ENCODE data around the gene KANSL1. TPM values are rescaled to one million over a fixed set of nuclear protein-coding genes. Genes with fewer than 3 reads are reported as not detected.

The KANSL1 gene
- total RNA-seq, 2 donors from 2014 or later, result 73.5 to 130 TPM

- peak; percentile 41 for ATAC-seq (replicated peaks in 1 of 2)
Measured at GRCh38 chr17:46056800-46057304, 136.4 kb downstream of the KANSL1 start.

GRCh38 chr17:46053911-46054534 is 139.2 kb downstream of the KANSL1 start:
- no peaks in the 10 kb centered on the region for H3K27me3 Mint-ChIP-seq (ENCODE audit: low read depth)
- H3K36me3 Mint-ChIP-seq (ENCODE audit: insufficient read depth in 2 of 2), result peaks cover 16 to 36% of the 10 kb centered on the region in 2 donors
- DNase-seq, result no peak
- H3K4me1 Mint-ChIP-seq (ENCODE audit: low read depth), result peaks cover 48% of the 10 kb centered on the region
- no peak overlapping the region for H3K4me3 Mint-ChIP-seq
- ATAC-seq (replicated peaks in 1 of 2), result no peak
- no peaks in the 10 kb centered on the region for H3K9me3 Mint-ChIP-seq
- H3K27ac Mint-ChIP-seq, result no peak overlapping the region

More at GRCh38 chr17:46056800-46057304, 136.4 kb downstream of the KANSL1 start:
- DNase-seq, result no peak
- Mint-ChIP-seq H3K9me3 (no peaks in the 10 kb centered on the region), H3K27ac (peak overlapping the region; percentile 81), H3K27me3 (ENCODE audit: low read depth) (no peaks in the 10 kb centered on the region), H3K36me3 (ENCODE audit: insufficient read depth in 2 of 2) (peaks cover 8 to 16% of the 10 kb centered on the region in 2 donors), H3K4me3 (no peak overlapping the region), H3K4me1 (ENCODE audit: low read depth) (peaks cover 56% of the 10 kb centered on the region)

DNA sequence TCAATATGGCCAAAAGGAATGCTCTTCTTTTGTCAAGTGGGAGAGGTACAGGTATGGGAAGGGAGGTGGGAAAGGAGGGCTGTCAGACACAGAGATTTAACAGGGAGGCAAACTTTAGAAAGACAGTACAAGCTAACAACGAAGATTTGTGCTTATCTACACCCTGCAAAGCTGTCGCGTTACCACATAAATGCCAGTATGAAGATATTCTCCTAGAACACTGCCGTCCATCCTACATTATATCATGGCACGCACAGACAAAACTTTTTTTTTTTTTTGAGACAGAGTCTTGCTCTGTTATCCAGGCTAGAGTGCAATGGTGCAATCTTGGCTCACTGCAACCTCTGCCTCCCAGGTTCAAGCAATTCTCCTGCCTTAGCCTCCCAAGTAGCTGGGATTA is 143.6 kb downstream of the KANSL1 start:
- Mint-ChIP-seq H3K4me3 (no peak overlapping the region), H3K27me3 (ENCODE audit: low read depth) (no peaks in the 10 kb centered on the region), H3K36me3 (ENCODE audit: insufficient read depth in 2 of 2) (peaks cover 20 to 41% of the 10 kb centered on the region in 2 donors), H3K27ac (no peak overlapping the region), H3K4me1 (ENCODE audit: low read depth) (peaks cover 34% of the 10 kb centered on the region), H3K9me3 (no peaks in the 10 kb centered on the region)
- ATAC-seq (replicated peaks in 1 of 2), result no peak
- DNase-seq, result no peak

GRCh38 chr17:46047856-46048255 is 145.4 kb downstream of the KANSL1 start:
- Mint-ChIP-seq H3K4me1 (ENCODE audit: low read depth) (peaks cover 28% of the 10 kb centered on the region), H3K27ac (no peak overlapping the region), H3K36me3 (ENCODE audit: insufficient read depth in 2 of 2) (peaks cover 21 to 40% of the 10 kb centered on the region in 2 donors), H3K4me3 (no peak overlapping the region), H3K9me3 (no peaks in the 10 kb centered on the region), H3K27me3 (ENCODE audit: low read depth) (no peaks in the 10 kb centered on the region)
- ATAC-seq (replicated peaks in 1 of 2) (no peak), DNase-seq (no peak)

GRCh38 chr17:46047398-46047797 is 145.8 kb downstream of the KANSL1 start:
- ATAC-seq (replicated peaks in 1 of 2) (no peak), DNase-seq (no peak)
- H3K4me1 Mint-ChIP-seq (ENCODE audit: low read depth), result peaks cover 27% of the 10 kb centered on the region
- no peaks in the 10 kb centered on the region for H3K9me3 Mint-ChIP-seq
- peaks cover 21 to 39% of the 10 kb centered on the region in 2 donors for H3K36me3 Mint-ChIP-seq (ENCODE audit: insufficient read depth in 2 of 2)
- no peak overlapping the region for H3K4me3 Mint-ChIP-seq
- no peaks in the 10 kb centered on the region for H3K27me3 Mint-ChIP-seq (ENCODE audit: low read depth)
- no peak overlapping the region for H3K27ac Mint-ChIP-seq

DNA sequence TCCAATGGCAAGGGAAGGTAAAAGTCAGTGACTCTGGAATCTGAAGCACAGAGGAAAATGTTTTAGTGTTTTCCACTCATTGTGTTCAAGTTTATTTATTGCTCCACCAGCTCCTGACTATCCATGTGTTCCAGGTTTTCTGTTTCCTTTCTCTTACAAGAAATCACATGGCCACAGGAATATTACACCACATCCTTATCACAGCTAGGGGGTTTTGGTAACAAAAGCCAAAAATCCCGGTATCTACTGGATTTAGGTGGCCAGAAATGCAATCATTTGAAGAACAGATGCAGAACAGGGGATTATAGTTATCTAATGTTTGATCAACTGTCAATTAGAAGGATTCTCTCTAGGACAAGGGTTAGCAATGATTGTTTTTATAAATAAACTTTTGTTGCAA is 146.3 kb downstream of the KANSL1 start:
- ATAC-seq (replicated peaks in 1 of 2) (no peak), DNase-seq (no peak)
- Mint-ChIP-seq H3K9me3 (no peaks in the 10 kb centered on the region), H3K27me3 (ENCODE audit: low read depth) (no peaks in the 10 kb centered on the region), H3K4me3 (no peak overlapping the region), H3K36me3 (ENCODE audit: insufficient read depth in 2 of 2) (peaks cover 17 to 34% of the 10 kb centered on the region in 2 donors), H3K4me1 (ENCODE audit: low read depth) (peaks cover 22% of the 10 kb centered on the region), H3K27ac (no peak overlapping the region)

GRCh38 chr17:46045639-46046038 is 147.6 kb downstream of the KANSL1 start:
- no peak overlapping the region for H3K4me3 Mint-ChIP-seq
- H3K36me3 Mint-ChIP-seq (ENCODE audit: insufficient read depth in 2 of 2), result peaks cover 14 to 30% of the 10 kb centered on the region in 2 donors
- peak overlapping the region; percentile 12 for H3K27ac Mint-ChIP-seq
- H3K4me1 Mint-ChIP-seq (ENCODE audit: low read depth), result peaks cover 10% of the 10 kb centered on the region
- no peaks in the 10 kb centered on the region for H3K9me3 Mint-ChIP-seq
- ATAC-seq (replicated peaks in 1 of 2) (peak; percentile 32 to 94), DNase-seq (no peak)
- no peaks in the 10 kb centered on the region for H3K27me3 Mint-ChIP-seq (ENCODE audit: low read depth)

GRCh38 chr17:46044989-46045388 is 148.2 kb downstream of the KANSL1 start:
- Mint-ChIP-seq H3K36me3 (ENCODE audit: insufficient read depth in 2 of 2) (peaks cover 12 to 30% of the 10 kb centered on the region in 2 donors), H3K4me1 (ENCODE audit: low read depth) (peaks cover 10% of the 10 kb centered on the region), H3K4me3 (no peak overlapping the region), H3K9me3 (no peaks in the 10 kb centered on the region), H3K27ac (peak overlapping the region; percentile 83), H3K27me3 (ENCODE audit: low read depth) (no peaks in the 10 kb centered on the region)
- DNase-seq, result no peak
- no peak for ATAC-seq (replicated peaks in 1 of 2)

- ATAC-seq (replicated peaks in 1 of 2) (peak in 1 of 2 donors; percentile 41), DNase-seq (peak; percentile 36 to 48)
- no peak overlapping the region for H3K4me3 Mint-ChIP-seq
- H3K9me3 Mint-ChIP-seq, result no peaks in the 10 kb centered on the region
- peaks cover 8 to 25% of the 10 kb centered on the region in 2 donors for H3K36me3 Mint-ChIP-seq (ENCODE audit: insufficient read depth in 2 of 2)
- peaks cover 10% of the 10 kb centered on the region for H3K4me1 Mint-ChIP-seq (ENCODE audit: low read depth)
- H3K27ac Mint-ChIP-seq, result peak overlapping the region; percentile 83
- H3K27me3 Mint-ChIP-seq (ENCODE audit: low read depth), result no peaks in the 10 kb centered on the region
Measured at GRCh38 chr17:46044286-46044928, 148.8 kb downstream of the KANSL1 start.

DNA sequence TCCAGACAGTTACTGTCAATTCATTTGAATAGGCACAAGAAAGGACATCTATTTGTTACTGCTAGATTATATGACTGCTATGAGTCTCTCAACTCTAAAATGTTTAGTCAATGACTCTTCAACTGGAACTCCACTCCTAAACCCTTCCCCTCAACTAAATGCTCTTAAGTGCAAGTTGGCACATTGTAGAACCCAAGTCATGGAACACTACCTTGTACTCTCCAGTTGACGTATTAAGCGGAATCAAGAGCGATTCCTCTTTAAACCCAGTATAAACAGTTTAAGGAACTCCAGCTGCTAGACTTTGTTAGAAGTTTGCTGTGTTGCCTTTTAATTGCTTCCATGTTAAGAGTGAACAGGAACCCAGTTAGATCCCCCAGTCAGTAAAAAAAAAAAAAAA is 149.6 kb downstream of the KANSL1 start:
- H3K4me1 Mint-ChIP-seq (ENCODE audit: low read depth), result peaks cover 10% of the 10 kb centered on the region
- no peaks in the 10 kb centered on the region for H3K9me3 Mint-ChIP-seq
- DNase-seq (no peak), ATAC-seq (replicated peaks in 1 of 2) (no peak)
- H3K36me3 Mint-ChIP-seq (ENCODE audit: insufficient read depth in 2 of 2), result peaks cover 8 to 20% of the 10 kb centered on the region in 2 donors
- H3K27me3 Mint-ChIP-seq (ENCODE audit: low read depth), result no peaks in the 10 kb centered on the region
- H3K27ac Mint-ChIP-seq, result peak overlapping the region; percentile 40
- H3K4me3 Mint-ChIP-seq, result no peak overlapping the region

GRCh38 chr17:46042925-46043324 is 150.3 kb downstream of the KANSL1 start:
- no peak for DNase-seq
- Mint-ChIP-seq H3K36me3 (ENCODE audit: insufficient read depth in 2 of 2) (peaks cover 12 to 25% of the 10 kb centered on the region in 2 donors), H3K9me3 (no peaks in the 10 kb centered on the region), H3K4me1 (ENCODE audit: low read depth) (peaks cover 10% of the 10 kb centered on the region), H3K4me3 (no peak overlapping the region), H3K27me3 (ENCODE audit: low read depth) (no peaks in the 10 kb centered on the region), H3K27ac (peak overlapping the region; percentile 39)
- no peak for ATAC-seq (replicated peaks in 1 of 2)

- H3K27me3 Mint-ChIP-seq (ENCODE audit: low read depth), result no peaks in the 10 kb centered on the region
- no peak for ATAC-seq (replicated peaks in 1 of 2)
- no peak for DNase-seq
- no peaks in the 10 kb centered on the region for H3K9me3 Mint-ChIP-seq
- peaks cover 10% of the 10 kb centered on the region for H3K4me1 Mint-ChIP-seq (ENCODE audit: low read depth)
- no peak overlapping the region for H3K27ac Mint-ChIP-seq
- peaks cover 12 to 26% of the 10 kb centered on the region in 2 donors for H3K36me3 Mint-ChIP-seq (ENCODE audit: insufficient read depth in 2 of 2)
- no peak overlapping the region for H3K4me3 Mint-ChIP-seq
Measured at GRCh38 chr17:46042246-46042645, 151.0 kb downstream of the KANSL1 start.

DNA sequence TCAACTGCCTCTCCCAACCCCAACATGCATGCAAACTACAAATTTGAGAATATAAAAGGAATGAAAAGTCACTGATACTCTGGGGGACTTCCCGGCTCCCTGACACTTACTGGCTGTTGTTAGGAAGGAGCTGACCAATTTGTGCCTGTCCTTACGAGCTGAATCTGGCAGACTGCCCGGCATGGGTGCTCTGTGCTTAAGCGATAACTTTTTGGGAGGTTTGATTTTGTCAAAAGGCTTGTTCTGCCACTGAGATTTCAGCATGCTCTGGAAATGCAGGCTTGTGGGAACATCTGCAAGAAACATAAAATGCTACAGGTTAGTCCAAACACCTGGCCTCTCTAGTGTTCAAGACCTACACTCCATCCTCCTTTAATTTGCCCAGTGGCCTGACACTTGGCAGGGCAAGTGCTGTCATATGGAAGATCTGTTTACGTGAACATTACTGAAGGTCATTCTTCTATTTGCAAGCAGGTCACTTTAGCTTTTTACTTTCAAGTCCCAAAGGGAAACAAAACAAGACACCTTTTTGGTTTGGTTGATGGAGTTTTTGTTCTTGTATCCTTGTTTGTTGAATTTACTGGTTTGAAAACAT is 153.5 kb downstream of the KANSL1 start:
- Mint-ChIP-seq H3K4me3 (no peak overlapping the region), H3K27me3 (ENCODE audit: low read depth) (no peaks in the 10 kb centered on the region), H3K36me3 (ENCODE audit: insufficient read depth in 2 of 2) (peaks cover 7 to 27% of the 10 kb centered on the region in 2 donors), H3K9me3 (no peaks in the 10 kb centered on the region), H3K27ac (peak overlapping the region; percentile 48), H3K4me1 (ENCODE audit: low read depth) (peaks cover 11% of the 10 kb centered on the region)
- ATAC-seq (replicated peaks in 1 of 2) (no peak), DNase-seq (no peak)
